ENCODE results near the gene CYP27C1. TPM values are rescaled to one million over a fixed set of nuclear protein-coding genes. Genes with fewer than 3 reads are reported as not detected.

CYP27C1 gene
- polyA plus RNA-seq, 4 donors = 7.0 to 8.7 (median 7.7) TPM

DNA sequence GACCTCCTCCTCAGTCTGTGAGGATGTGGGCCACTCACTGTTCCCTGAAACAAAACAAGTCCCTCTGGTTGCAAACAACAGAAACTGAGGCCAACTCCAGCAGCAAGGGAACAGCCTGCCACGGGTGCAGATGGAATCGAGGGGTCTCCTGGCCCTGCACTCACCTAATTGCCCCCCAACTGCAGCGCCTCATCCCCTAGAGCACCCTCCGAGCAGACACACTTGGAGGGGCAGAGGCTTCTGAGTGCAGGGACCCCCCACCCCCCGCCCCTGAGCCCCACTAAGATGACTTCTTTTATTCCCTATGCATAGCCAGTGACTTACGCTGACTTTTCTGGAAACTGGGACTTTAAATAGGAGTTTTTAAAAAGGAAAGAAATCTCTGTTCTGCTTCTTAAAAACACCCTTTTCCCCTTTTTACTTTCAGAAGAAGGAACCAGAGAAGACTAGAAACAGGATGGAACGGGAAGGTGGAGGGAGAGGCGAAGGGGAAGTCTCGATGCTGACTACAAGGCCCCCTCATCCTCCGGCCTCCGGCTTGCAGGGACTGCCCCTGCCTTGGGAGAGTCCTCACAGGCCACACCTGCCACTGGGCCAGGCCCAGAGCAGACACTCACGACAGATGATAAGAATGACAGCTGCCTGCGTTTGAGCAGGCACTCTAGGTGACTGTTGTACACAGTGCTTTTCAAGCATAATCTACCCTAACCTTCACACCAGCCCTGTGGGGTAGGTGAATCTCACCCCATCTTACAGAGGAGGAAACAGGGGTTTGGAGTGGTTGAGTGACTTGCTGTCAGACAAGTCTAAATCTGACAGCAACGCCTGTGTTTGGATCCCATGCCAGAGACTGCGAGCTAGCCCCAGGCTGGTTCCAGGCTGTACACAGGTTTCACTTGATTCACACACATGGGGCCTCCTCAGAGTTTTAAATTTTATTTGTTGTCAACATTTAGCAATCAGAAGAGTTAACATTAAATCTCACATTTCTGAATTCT is 85.0 kb downstream of the CYP27C1 start:
- DNase-seq (ENCODE audit: low read depth in 4 of 4, low spot score in 3 of 4) = no peak

DNA sequence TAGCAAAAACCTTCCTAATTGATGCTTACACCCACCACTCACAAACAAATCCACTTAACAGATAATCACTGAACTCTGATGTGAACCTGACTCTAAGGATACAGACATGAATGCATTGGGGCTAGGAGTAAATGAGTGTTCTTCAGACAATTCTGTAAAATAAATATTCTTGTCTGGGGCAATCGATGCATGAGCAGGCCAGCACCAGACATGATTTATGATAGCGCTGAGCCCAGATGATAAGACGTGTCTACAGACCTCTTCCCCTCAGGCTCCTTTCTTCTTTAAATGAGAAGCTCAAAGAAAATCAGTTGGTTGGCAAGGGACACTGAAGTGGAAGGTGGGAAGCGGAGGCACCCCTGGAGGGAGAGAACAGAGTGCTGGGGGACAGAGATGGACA is 85.9 kb downstream of the CYP27C1 start:
- no peak for DNase-seq (ENCODE audit: low read depth in 4 of 4, low spot score in 3 of 4)

Other genes starting within 250 kb of the CYP27C1 start
- 100 to 1,000 TPM in 1 of 4 donors, 10 to 100 TPM in 3; 89.2 to 142 (median 92.8) TPM for gene BIN1, start 113.1 kb downstream of the CYP27C1 start, polyA plus RNA-seq (ENCODE audit: insufficient read length in 4 of 4)
- gene ERCC3, start 73.8 kb upstream of the CYP27C1 start, polyA plus RNA-seq (ENCODE audit: insufficient read length in 4 of 4) = 10 to 100 TPM; 61.8 to 78.8 (median 69.7) TPM
- 10 to 100 TPM; 23.8 to 29.5 (median 26.8) TPM for gene MAP3K2, start 167.7 kb upstream of the CYP27C1 start, polyA plus RNA-seq (ENCODE audit: insufficient read length in 4 of 4)
- 1 to 10 TPM; 1.5 to 6.4 (median 3.6) TPM for gene PROC, start 198.1 kb upstream of the CYP27C1 start, polyA plus RNA-seq (ENCODE audit: insufficient read length in 4 of 4)